Liver (tissue), 3 donors: ENCODE results near the gene VPS25.

ENCODE experiments used
- JUND ChIP-seq, 2 donors: IDR thresholded peaks; 2 replicates each; pipeline ENCODE4 v1.6.1; 2016; ENCODE audit warnings: antibody characterized with exemption in 2 of 2
- TF ChIP-seq, protein P1 (sequence below): fragments of 150-350 bp; IDR thresholded peaks from 2 replicates; pipeline ENCODE4 v1.5.1; 2017; ENCODE audit warnings: improper control_type of control experiment, low read depth, low read length; ENCODE audit not compliant: missing input control
- donor health status: healthy.
- donor health status: healthy.

DNA sequence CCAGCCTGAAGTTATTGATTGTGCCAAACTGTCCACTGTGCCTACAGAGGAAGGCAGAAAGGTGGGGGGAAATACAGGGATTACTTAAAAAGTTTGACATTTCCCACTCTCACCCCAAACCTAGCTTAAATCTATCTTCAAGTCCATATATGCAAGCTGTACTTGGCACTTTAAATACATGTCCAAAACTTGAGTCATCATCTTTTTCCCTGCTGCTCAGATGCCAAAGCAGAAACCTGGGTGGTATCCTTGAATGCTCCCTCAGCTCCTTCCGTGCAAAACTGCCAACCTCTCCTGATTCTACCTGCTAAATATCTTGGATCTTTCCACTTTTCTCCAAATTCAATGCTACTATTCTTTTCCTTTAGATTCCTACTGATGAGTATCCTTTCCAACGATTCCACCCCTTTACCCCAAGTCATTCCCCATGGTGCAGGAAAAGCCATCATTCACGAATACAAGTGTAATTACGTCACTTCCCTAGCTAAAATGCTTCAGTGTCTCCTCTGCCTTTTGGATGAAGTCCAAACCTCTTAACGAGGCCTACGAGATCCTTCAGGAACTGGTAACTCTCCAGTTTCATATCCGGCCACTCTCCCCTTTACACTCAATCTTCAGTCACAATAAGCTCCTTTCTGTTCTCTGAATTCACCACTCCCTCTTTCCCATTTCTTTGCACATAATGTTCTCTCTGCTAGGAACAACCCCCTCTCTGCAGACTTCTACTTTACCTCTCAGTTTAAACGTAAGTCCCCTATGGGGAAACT, 41.6 kb downstream of the VPS25 start:
- TF ChIP-seq, protein P1, sequence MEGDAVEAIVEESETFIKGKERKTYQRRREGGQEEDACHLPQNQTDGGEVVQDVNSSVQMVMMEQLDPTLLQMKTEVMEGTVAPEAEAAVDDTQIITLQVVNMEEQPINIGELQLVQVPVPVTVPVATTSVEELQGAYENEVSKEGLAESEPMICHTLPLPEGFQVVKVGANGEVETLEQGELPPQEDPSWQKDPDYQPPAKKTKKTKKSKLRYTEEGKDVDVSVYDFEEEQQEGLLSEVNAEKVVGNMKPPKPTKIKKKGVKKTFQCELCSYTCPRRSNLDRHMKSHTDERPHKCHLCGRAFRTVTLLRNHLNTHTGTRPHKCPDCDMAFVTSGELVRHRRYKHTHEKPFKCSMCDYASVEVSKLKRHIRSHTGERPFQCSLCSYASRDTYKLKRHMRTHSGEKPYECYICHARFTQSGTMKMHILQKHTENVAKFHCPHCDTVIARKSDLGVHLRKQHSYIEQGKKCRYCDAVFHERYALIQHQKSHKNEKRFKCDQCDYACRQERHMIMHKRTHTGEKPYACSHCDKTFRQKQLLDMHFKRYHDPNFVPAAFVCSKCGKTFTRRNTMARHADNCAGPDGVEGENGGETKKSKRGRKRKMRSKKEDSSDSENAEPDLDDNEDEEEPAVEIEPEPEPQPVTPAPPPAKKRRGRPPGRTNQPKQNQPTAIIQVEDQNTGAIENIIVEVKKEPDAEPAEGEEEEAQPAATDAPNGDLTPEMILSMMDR = no peak
- no peak for TF ChIP-seq JUND (IDR thresholded peaks at IDR 0.05)
